ENCODE results near the gene PBX3.

DNA sequence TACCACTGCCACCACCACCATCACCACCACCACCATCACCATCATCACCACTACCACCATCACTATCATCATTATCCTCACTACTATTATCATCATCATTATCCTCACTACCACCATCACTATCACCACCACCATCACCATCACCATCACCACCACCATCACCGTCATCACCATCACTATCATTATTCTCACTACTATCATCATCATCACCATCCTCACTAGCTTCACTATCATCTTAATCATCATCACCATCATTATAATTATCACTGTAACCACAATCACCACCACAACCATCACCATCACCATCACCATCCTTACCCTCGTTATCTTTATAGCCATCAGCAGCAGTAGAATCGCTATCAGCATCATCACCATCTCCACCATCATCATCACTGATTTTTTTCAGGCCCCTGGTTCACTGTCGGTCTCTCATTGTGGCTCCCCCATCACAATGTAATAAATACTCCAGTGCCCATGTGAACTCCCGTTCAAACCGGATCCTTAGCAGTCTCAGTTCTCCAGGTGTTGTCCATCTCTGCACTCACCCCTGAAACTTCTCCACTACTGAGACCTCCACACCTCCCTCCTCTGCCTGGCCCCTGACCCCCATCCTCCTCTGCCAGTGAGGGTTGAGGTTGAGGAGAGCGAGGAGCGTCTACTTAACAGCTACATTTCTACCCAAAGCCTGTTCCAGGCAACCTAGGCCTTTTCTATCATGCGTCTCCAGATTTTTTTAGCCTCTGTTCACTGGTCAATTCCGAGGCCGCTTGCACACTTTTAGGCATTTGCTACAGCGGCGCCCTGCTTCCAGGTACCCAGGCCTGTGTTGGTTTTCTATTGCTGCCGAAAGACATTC is 238.2 kb downstream of the PBX3 start:
- TF ChIP-seq EZH2 (IDR thresholded peaks at IDR 0.05; ENCODE audit: borderline replicate concordance, insufficient read depth, low read depth, low read length, poor library complexity, severe bottlenecking) (no peak), CTCF (IDR thresholded peaks at IDR 0.05) (no peak)

Measured in B cell (primary cell).